Stimulated activated CD4-positive, alpha-beta T cell treated with anti-CD3 and anti-CD28 coated beads, Interleukin-2, amount 100 ng/mL, for 48 hours (primary cell): ENCODE measurements around the gene ATP1A1.

Experiments
- DNase-seq, 2 donors: peaks; one replicate each; pipeline ENCODE4 v3.0.0-alpha.2; 2020

ATP1A1 gene

GRCh38 chr1:116345843-116346242 lies 27.2 kb upstream of the ATP1A1 start:
- no peak for DNase-seq

- no peak for DNase-seq
Observed at GRCh38 chr1:116346943-116347673, 25.9 kb upstream of the ATP1A1 start.

GRCh38 chr1:116347696-116348095 lies 25.3 kb upstream of the ATP1A1 start:
- DNase-seq: no peak

- no peak for DNase-seq
Observed at GRCh38 chr1:116350097-116350645, 22.9 kb upstream of the ATP1A1 start.

GRCh38 chr1:116351914-116352313 lies 21.1 kb upstream of the ATP1A1 start:
- DNase-seq: no peak

GRCh38 chr1:116352349-116352813 lies 20.7 kb upstream of the ATP1A1 start:
- DNase-seq: no peak

- DNase-seq: no peak
Observed at GRCh38 chr1:116353155-116353554, 19.9 kb upstream of the ATP1A1 start.

- no peak for DNase-seq
Observed at GRCh38 chr1:116356067-116356466, 17.0 kb upstream of the ATP1A1 start.

GRCh38 chr1:116356673-116357072 lies 16.4 kb upstream of the ATP1A1 start:
- no peak for DNase-seq

- no peak for DNase-seq
Observed at GRCh38 chr1:116357487-116357886, 15.6 kb upstream of the ATP1A1 start.

- DNase-seq: no peak
Observed at GRCh38 chr1:116359060-116359830, 13.8 kb upstream of the ATP1A1 start.

- DNase-seq: no peak
Observed at GRCh38 chr1:116359871-116360270, 13.2 kb upstream of the ATP1A1 start.

GRCh38 chr1:116360429-116361173 lies 12.4 kb upstream of the ATP1A1 start:
- DNase-seq: no peak

GRCh38 chr1:116361648-116362047 lies 11.4 kb upstream of the ATP1A1 start:
- DNase-seq: no peak

- no peak for DNase-seq
Observed at GRCh38 chr1:116362050-116362449, 11.0 kb upstream of the ATP1A1 start.

GRCh38 chr1:116365353-116365780 lies 7.7 kb upstream of the ATP1A1 start:
- DNase-seq: no peak

- no peak for DNase-seq
Observed at GRCh38 chr1:116365857-116366256, 7.2 kb upstream of the ATP1A1 start.

GRCh38 chr1:116367256-116367945 lies 5.6 kb upstream of the ATP1A1 start:
- no peak for DNase-seq

GRCh38 chr1:116368241-116368640 lies 4.8 kb upstream of the ATP1A1 start:
- no peak for DNase-seq

GRCh38 chr1:116370181-116370580 lies 2.9 kb upstream of the ATP1A1 start:
- DNase-seq: no peak

GRCh38 chr1:116371752-116372151 lies 1.3 kb upstream of the ATP1A1 start:
- no peak for DNase-seq

GRCh38 chr1:116372191-116372590 lies 853 bp upstream of the ATP1A1 start:
- DNase-seq: no peak
